GM19351 (cell line): ENCODE data around the gene GULP1.

Experiments used
- ATAC-seq: cut with Tn5 transposase; IDR thresholded peaks from one replicate; pipeline ENCODE4 v1.9.1; 2021; ENCODE audit warnings: mild to moderate bottlenecking, moderate library complexity; ENCODE audit not compliant: unreplicated experiment

The GULP1 gene

GRCh38 chr2:188414869-188415753 lies 123.4 kb downstream of the GULP1 start:
- no peak for ATAC-seq

DNA sequence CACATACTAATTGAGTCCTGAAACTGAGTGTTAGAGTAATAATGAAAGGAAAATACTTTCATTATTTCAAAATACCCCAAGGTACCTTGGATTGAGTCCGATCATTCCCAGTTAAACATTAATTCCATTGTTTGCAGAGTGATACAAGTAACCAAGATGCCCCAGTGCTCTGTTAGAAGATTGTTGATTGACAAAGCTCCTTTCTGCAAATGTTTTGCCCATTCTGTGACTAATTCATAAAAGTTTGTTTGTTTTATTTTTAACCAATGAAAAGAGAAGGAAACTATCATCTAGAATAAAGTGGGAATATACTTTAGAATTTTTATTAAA lies 124.0 kb downstream of the GULP1 start:
- no peak for ATAC-seq

GRCh38 chr2:188416367-188416766 lies 124.7 kb downstream of the GULP1 start:
- ATAC-seq = no peak

DNA sequence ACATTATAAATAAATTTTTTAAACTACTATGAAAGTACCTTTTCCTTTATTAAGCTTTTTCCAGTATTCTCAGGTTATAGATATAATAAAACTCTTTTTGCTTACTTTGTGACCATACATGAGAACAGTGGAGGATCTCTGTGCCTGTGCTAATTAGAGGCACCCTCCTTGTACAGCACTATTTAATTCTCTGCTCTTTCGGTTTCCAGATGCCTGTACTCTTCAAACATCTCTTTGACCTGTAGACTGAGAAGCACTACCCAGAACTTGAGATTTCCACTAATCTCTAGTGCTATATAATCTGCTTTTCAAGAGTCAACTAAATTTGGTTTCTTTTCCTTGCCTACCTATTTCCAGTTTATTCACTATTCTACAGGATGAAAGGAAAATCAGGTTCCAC lies 131.1 kb downstream of the GULP1 start:
- ATAC-seq = no peak

- ATAC-seq = no peak
Observed at GRCh38 chr2:188425266-188425665, 133.6 kb downstream of the GULP1 start.

DNA sequence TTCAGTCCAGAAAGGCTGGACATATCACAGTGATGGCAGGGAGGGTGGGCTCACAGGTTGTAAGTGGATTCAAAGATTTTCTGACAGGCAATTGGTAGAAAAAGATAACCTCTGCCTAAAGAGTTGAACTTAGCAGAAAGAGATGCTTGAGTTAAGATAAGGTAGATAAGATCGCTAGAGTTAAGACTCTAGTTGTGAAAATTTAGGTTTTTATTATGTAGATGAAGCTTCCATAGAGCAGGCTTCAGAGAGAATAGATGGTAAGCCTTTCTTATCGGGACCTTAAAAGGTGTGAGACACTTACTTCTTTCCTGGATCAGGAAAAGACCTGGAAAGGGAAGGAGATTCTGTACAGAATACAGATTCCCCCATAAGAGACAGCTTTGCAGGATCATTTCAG lies 134.4 kb downstream of the GULP1 start:
- no peak for ATAC-seq

- no peak for ATAC-seq
Observed at GRCh38 chr2:188430705-188431104, 139.0 kb downstream of the GULP1 start.

DNA sequence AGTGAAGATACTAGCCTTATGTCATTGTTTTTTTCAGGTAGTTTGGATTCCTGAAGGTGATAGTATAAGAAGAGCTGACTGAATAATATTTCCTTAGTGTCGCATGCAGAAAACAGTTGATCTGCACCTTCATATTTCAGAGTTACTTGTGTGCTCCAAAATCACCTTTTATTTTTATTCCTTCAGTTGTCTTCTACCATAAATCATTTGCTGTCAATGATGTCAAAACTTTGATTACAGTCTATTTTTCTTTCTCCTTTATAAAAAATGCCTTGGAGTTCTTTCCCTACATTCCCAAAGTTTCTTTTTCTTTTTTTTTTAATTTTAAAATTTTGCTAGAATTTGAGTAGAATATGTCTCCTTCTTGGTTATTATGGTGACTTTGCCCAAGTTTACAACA lies 142.3 kb downstream of the GULP1 start:
- no peak for ATAC-seq

DNA sequence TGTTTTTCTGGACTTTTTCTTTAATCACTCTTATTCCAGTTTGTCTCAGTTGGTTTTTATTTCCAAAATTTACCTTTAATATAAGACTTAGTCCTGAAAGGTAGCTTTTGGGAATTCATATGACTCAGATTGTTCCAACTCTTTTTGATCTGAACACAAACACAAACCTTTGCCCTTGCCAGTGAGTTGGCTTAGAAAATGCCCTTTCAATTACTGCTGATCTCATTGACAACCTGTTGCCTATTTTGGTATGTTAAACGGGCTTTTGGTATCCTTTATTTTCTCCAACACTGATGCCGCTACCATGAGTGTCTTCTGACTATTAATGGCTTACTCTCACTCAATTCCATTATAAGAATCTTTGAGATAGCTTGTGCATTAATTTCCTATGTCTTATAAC lies 143.4 kb downstream of the GULP1 start:
- ATAC-seq = no peak

GRCh38 chr2:188437537-188437936 lies 145.9 kb downstream of the GULP1 start:
- no peak for ATAC-seq

- no peak for ATAC-seq
Observed at GRCh38 chr2:188439986-188440385, 148.3 kb downstream of the GULP1 start.

- ATAC-seq = no peak
Observed at GRCh38 chr2:188440849-188441248, 149.2 kb downstream of the GULP1 start.

DNA sequence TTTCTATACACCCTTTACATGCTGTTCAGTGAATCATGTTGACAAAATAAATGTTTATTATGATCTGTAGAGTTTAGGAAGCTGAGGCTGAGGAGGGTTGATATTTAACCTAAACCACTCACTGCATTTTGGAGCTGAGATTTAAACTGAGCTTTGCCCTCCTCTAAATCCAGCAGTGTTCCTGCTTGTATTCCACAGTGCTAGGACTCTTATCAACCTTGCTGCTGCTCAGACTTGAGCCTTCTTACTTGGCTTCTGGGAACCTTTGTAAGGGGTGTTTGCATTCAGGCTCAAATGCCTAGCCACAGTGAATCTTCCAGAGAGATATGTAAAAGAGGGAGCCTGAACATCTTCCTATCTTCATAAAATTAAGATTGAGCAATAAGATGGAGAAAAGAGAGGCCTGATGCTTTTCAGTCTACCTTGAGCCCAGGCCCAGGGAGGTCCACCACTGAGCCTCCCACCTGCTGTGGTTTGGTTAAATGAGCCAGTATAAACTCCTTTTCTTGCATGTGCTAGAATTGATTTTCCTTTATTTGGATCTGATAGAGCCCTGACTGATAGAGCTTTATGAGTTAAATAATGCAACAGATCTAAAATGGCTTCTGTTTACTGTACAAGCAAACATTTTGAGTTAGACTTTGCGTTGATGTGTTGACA lies 149.7 kb downstream of the GULP1 start:
- no peak for ATAC-seq

DNA sequence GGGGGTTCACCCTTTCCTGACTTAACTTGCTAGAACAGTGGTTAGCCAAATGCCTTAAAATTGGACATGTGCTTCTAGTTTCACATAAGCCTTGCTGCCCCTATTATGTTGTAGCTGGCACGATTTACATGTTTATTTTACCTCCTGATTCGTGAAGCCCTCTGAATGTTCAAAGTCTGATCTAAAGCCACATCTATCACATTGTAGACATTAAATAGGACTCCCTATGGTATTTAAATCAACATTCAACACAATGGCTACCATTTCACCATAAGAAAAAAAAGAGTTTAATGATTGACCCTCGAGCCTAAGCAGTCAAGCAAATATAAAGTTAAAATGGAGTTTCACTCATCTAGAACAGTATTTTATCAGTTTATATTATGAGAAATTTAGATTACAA lies 151.5 kb downstream of the GULP1 start:
- no peak for ATAC-seq

DNA sequence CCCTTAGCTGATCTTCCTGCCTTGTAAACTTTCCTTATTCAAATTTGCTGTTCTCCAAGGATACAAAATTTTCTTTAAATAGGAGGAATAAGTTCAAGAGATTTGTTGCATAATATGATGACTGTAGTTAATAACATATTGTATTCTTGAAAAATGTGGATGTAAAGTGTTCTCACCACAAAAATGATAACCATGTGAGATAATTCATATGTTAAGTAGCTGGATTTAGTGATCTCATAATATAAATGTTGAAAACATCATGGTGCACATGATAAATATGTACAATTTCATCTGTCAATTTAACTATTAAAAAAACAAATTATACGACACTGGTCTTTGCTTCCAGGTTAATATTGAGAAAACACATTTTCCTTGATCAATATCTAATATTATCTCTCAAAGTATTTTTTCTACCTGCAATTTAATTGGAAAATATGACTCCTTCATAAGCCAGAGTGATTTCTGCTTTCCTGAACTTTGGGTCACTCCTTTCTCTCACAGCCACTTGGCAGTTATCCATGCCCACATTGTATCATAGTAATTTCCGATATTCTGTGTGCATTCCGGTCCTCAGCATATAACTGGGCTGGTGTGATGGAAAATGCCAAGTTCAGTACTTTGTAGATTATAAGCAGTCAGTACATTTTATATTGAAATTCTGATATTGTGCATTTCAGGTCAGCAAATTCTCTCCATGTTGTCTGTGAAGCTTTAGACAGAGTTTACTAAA lies 152.6 kb downstream of the GULP1 start:
- ATAC-seq = no peak

GRCh38 chr2:188449561-188449960 lies 157.9 kb downstream of the GULP1 start:
- ATAC-seq = no peak

DNA sequence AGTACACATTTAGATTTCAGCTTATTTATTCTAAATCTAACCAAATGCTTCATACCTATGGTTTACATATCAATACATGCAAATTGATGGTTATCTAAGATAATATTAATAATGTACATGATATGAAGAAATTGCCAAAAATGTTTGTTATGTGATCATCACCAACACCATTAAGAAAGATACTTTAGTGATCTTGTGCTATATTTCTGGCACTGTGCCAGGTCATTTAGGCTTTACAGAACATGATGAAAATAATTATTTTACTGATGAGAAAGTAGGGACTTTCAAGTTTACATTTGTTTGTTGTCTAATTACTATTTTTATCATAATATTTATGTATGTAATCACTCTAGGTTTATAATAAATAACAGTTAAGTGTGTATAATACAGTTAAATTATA lies 158.3 kb downstream of the GULP1 start:
- no peak for ATAC-seq

- no peak for ATAC-seq
Observed at GRCh38 chr2:188450732-188451483, 159.2 kb downstream of the GULP1 start.

DNA sequence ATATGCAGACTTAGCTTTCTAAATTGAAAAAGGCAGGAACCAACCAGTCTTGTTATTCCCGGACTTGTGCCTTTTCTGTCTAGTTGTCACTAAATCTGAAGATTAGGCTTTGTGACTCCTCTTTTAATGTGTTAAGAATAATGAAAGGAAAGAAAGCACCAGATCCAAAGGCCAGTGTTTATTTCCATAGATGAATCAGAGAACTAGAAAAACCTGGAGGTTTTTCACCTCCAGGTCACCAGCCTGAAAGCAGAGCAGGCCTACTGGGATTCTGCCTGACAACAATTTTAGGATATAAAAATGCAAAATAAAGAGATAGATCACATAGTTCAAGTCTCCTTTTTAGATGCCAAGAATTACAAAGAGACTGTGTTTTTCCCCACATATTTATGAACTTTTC lies 160.4 kb downstream of the GULP1 start:
- no peak for ATAC-seq

GRCh38 chr2:188456114-188456909 lies 164.6 kb downstream of the GULP1 start:
- ATAC-seq = no peak
